Ovary (tissue), 3 donors: ENCODE results near the gene GRIA4.

Source experiments
- CTCF ChIP-seq, 3 donors: fragments of 450-650 bp in 2 of 3; fragments of 200-600 bp in 1 of 3; IDR thresholded peaks; one replicate each; pipeline versions ENCODE4 v1.5.1 to v1.8.0; 2016 to 2022; ENCODE audit warnings: antibody characterized with exemption in 3 of 3, mild to moderate bottlenecking in 1 of 3
- POLR2A ChIP-seq: fragments of 450-650 bp; IDR thresholded peaks from one replicate; pipeline ENCODE4 v1.6.1; 2017; ENCODE audit warnings: antibody characterized with exemption, mild to moderate bottlenecking, moderate library complexity
- donor health status: DM: no; HTN: no; CAD: no.

GRCh38 chr11:105989124-105989523 lies 379.3 kb downstream of the GRIA4 start:
- TF ChIP-seq CTCF (IDR thresholded peaks at IDR 0.05) (no peak), POLR2A (no peak)
